Prostate gland (tissue), 2 donors: ENCODE results near the gene CRTC1.

ENCODE experiments used
- CTCF ChIP-seq, 4 experiments: fragments of 200-600 bp in 2 of 4; fragments of 450-650 bp in 2 of 4; sonication (generic) in 2 of 4; IDR thresholded peaks; 1 replicate in 3 of 4; 2 replicates in 1 of 4; pipeline ENCODE4 v1.5.1; 2016 to 2019; ENCODE audit warnings: antibody characterized with exemption in 4 of 4, mild to moderate bottlenecking in 2 of 4, moderate library complexity in 2 of 4
- POLR2A ChIP-seq: fragments of 450-650 bp; IDR thresholded peaks from one replicate; pipeline ENCODE4 v1.6.1; 2016; ENCODE audit warnings: antibody characterized with exemption, mild to moderate bottlenecking
- POLR2AphosphoS5 ChIP-seq: sonication (generic); formaldehyde crosslinking; IDR thresholded peaks from one replicate; pipeline ENCODE4 v1.6.1; 2017; ENCODE audit warnings: antibody characterized with exemption

GRCh38 chr19:18726846-18727245 lies 43.4 kb downstream of the CRTC1 start:
- TF ChIP-seq CTCF (IDR thresholded peaks at IDR 0.05) (no peak), POLR2A (no peak), POLR2AphosphoS5 (no peak)
